ENCODE data around the gene GPT2. TPM values are rescaled to one million over a fixed set of nuclear protein-coding genes. Genes with fewer than 3 reads are reported as not detected.
A peak's percentile ranks its signal among the peaks of the same experiment; 100 is the strongest.

GPT2 gene
- total RNA-seq, 6 donors from 2014 or later, result 2.9 to 19.9 (median 6.3) TPM

DNA sequence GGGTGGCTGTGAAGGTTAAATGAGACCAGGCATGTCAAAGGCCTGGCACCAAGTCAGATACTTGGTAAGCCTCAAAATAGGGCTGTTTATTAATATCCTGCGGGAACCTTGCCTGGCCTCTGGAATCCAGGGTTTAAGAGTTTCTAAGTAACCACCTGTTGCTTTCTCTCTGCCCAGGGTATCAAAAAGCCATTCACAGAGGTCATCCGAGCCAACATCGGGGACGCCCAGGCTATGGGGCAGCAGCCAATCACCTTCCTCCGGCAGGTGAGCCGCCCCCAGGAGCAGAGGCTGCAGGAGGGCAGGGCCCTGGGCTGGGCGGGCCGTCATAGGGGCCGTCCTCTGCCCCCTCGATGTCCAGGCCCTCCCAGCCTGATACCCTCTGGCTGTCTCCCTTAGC lies 13.3 kb downstream of the GPT2 start:
- DNase-seq, result peak in 1 of 2 donors; percentile 58
- 95% methylated on average over 10 of the region's 10 CpGs; no CpG with 5 or more reads in 1 of the 2 donors for WGBS, 2 donors
- no peak overlapping the region for H3K27ac ChIP-seq
- peaks cover 0 to 12% (median 3%) of the 10 kb centered on the region in 4 donors for H3K4me1 ChIP-seq
- H3K4me3 ChIP-seq, result no peak overlapping the region
- peaks cover 0 to 12% (median 0%) of the 10 kb centered on the region in 4 donors for H3K36me3 ChIP-seq
- ATAC-seq (ENCODE audit: low FRiP score in 2 of 2), result no peak
- TF ChIP-seq POLR2A (IDR thresholded peaks at IDR 0.05), result no peak
- no peak for TF ChIP-seq CTCF (IDR thresholded peaks at IDR 0.05)
- no peak for TF ChIP-seq POLR2AphosphoS5 (IDR thresholded peaks at IDR 0.05)
- TF ChIP-seq EP300 (IDR thresholded peaks at IDR 0.05), result no peak
- no peaks in the 10 kb centered on the region for H3K27me3 ChIP-seq
- H3K9me3 ChIP-seq, result no peaks in the 10 kb centered on the region

DNA sequence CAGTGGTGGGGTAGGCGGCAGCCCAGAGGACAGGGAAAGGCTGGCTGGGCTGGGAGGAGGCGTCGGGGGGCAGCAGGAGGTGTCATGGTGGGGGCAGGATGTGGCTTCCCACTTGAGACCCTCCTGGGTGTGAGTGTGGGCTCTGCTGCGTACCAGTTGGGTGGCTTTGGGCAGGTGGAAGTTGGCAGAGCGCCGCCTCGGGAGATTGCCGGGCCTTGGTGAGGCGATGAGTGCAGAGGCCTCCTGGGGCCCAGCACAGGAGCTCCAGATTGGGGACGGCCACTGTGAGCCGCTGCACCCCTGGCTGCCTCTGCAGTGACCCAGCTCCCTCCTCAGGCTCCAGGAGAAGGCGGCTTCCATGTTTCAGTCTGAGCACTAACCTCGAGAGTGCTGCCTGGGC lies 13.8 kb downstream of the GPT2 start:
- Histone ChIP-seq H3K9me3 (no peaks in the 10 kb centered on the region), H3K27me3 (no peaks in the 10 kb centered on the region), H3K36me3 (peaks cover 0 to 12% (median 0%) of the 10 kb centered on the region in 4 donors), H3K4me1 (peaks cover 0 to 12% (median 3%) of the 10 kb centered on the region in 4 donors), H3K27ac (no peak overlapping the region), H3K4me3 (no peak overlapping the region)
- ATAC-seq (ENCODE audit: low FRiP score in 2 of 2) (peak in 1 of 2 donors; percentile 3), DNase-seq (peak in 1 of 2 donors; percentile 72)
- 89 to 97% methylated on average over 5 to 6 of the region's 13 CpGs for WGBS, 2 donors
- no peak for TF ChIP-seq POLR2A (IDR thresholded peaks at IDR 0.05)
- TF ChIP-seq CTCF (IDR thresholded peaks at IDR 0.05), result no peak
- TF ChIP-seq POLR2AphosphoS5 (IDR thresholded peaks at IDR 0.05), result no peak
- no peak for TF ChIP-seq EP300 (IDR thresholded peaks at IDR 0.05)

DNA sequence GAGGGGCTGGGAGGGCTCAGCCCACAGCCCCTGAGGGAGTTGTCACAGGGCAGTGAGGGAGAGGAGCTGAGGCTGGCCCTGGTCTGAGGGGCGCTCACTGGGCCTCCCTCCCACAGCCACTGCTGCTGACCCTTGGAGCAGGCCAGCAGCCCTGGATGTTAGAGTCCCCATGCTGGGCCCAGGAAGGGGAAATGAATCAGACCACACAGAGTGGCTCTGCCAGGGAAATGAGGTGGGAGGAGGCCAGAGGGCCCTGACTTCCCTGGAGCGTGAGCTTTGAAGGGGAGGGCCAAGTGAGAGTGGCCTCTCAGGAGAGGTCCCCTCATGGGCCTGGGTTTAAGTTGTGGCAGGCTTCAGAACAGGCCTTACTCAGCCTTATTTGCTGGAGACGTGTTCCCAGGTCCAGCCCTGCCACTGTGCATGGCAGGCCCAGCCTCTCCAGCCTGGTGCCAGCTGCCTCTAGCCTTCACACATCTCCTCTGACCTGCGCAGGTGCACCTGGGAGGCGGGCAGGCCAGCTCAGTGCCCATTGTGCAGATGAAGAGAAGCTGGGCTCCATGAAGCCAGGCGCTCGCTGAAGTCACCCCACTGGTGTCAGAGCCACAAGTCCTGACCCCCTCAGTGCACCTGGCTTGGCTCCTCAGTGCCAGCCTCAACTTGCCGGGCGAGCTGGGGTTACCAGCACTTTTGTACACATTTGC lies 15.4 kb downstream of the GPT2 start:
- DNase-seq (peak in 1 of 2 donors; percentile 76), ATAC-seq (ENCODE audit: low FRiP score in 2 of 2) (peak; percentile 12 to 39)
- peak overlapping the region in 1 of 4 donors; percentile 11 for H3K27ac ChIP-seq
- TF ChIP-seq POLR2A (IDR thresholded peaks at IDR 0.05) (no peak), CTCF (IDR thresholded peaks at IDR 0.05) (no peak), POLR2AphosphoS5 (IDR thresholded peaks at IDR 0.05) (no peak), EP300 (IDR thresholded peaks at IDR 0.05) (no peak)
- H3K4me1 ChIP-seq, result peaks cover 0 to 12% (median 3%) of the 10 kb centered on the region in 4 donors
- H3K4me3 ChIP-seq, result no peak overlapping the region
- no peaks in the 10 kb centered on the region for H3K9me3 ChIP-seq
- WGBS, 2 donors, result 86 to 87% methylated on average over 3 to 9 of the region's 9 CpGs
- H3K36me3 ChIP-seq, result peaks cover 0 to 12% (median 0%) of the 10 kb centered on the region in 4 donors
- no peaks in the 10 kb centered on the region for H3K27me3 ChIP-seq

- no peaks in the 10 kb centered on the region for H3K27me3 ChIP-seq
- peaks cover 0 to 12% (median 0%) of the 10 kb centered on the region in 4 donors for H3K36me3 ChIP-seq
- no peak for TF ChIP-seq CTCF (IDR thresholded peaks at IDR 0.05)
- no peak for TF ChIP-seq POLR2AphosphoS5 (IDR thresholded peaks at IDR 0.05)
- no peak for TF ChIP-seq POLR2A (IDR thresholded peaks at IDR 0.05)
- no peak for TF ChIP-seq EP300 (IDR thresholded peaks at IDR 0.05)
- ATAC-seq (ENCODE audit: low FRiP score in 2 of 2) (no peak), DNase-seq (peak in 1 of 2 donors; percentile 41)
- WGBS, 2 donors, result 87 to 90% methylated on average over 15 to 19 of the region's 19 CpGs
- H3K27ac ChIP-seq, result no peak overlapping the region
- H3K4me3 ChIP-seq, result no peak overlapping the region
- H3K9me3 ChIP-seq, result no peaks in the 10 kb centered on the region
- peaks cover 0 to 12% (median 3%) of the 10 kb centered on the region in 4 donors for H3K4me1 ChIP-seq
These were observed 16.5 kb downstream of the GPT2 start for GRCh38 chr16:46900455-46901235.
